ENCODE measurements around the gene XYLT1.

DNA sequence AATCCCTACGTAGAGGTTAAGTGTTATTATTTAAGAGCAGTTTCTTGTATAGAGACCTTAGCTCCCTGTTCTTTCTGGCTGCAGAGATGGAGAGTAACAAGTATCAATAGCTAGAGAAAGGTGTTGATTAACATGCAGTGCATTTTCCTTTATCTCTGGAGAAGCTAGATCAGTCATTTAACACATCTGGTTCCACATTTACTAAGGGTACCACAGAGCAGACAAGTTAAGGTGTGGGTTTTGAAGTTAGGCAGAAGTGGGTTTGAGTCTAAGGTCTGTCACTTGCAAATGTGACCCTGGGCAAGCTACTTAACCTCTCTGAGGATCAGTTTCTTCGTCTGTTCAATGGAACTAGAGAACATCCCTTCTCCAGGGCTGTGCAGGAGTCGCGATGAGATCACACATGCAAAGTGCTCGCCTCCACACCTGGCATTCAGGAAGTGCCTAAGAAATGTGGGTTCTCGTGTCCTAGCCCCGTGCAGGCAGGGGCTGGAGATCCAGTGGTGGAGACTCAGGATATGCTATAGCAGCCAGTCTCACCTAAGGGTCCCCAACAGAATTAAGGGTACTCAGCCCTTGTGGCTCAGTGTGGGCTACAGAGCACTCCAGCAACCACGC, 224.4 kb downstream of the XYLT1 start:
- TF ChIP-seq, protein P1, sequence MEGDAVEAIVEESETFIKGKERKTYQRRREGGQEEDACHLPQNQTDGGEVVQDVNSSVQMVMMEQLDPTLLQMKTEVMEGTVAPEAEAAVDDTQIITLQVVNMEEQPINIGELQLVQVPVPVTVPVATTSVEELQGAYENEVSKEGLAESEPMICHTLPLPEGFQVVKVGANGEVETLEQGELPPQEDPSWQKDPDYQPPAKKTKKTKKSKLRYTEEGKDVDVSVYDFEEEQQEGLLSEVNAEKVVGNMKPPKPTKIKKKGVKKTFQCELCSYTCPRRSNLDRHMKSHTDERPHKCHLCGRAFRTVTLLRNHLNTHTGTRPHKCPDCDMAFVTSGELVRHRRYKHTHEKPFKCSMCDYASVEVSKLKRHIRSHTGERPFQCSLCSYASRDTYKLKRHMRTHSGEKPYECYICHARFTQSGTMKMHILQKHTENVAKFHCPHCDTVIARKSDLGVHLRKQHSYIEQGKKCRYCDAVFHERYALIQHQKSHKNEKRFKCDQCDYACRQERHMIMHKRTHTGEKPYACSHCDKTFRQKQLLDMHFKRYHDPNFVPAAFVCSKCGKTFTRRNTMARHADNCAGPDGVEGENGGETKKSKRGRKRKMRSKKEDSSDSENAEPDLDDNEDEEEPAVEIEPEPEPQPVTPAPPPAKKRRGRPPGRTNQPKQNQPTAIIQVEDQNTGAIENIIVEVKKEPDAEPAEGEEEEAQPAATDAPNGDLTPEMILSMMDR (IDR thresholded peaks at IDR 0.05; ENCODE audit: low read depth, low read length, poor library complexity, severe bottlenecking), result no peak
- no peak for TF ChIP-seq EZH2phosphoT487 (IDR thresholded peaks at IDR 0.05; ENCODE audit: borderline replicate concordance, low read length)

Data from DOHH2 (cell line).